Fibroblast of upper back skin (primary cell): Measurements from ENCODE around the gene AFF3.
A peak's percentile ranks its signal among the peaks of the same experiment; 100 is the strongest.

Source experiments
- DNase-seq: peaks from one replicate; pipeline ENCODE4 v3.0.0-alpha.2; 2013

AFF3 gene

DNA sequence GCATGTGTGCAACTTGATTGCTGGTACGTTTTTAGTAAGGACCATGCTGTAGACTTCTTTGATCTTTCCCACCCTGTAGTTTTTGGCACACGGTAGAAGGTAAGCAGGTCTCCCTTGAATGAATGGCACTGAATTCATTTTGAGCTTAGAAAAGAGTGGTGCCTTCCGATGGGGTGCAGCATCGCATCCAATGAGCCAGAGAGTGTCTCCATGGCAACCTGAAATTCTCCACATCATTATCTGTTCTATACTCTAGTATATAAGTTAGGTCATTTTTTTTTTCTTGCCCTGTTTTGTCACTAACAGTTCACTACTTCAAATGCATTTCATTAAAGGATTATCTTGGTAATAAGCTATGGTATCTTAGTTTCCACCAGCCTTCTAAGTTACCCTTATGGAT is 571.4 kb downstream of the AFF3 start:
- DNase-seq: no peak

GRCh38 chr2:99569386-99569785 is 573.0 kb downstream of the AFF3 start:
- DNase-seq: no peak

DNA sequence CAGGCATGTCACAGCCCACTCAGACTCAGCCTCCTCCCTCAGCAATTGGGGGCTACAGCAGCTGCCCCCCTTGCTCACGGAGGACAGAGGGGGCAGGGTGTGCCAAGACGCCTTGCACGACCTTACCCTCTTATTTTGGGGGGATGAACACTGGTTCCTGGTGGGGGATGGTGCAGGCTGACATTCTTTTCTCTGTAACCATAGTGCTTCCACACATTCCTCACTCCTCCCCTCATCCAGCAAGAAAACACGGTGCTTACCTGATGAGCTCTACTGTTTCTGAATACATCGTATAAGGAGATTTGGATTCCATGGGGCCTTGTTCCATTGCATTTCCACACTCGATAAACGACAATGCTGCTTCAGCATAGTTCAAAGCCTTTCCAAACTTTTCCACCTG is 577.2 kb downstream of the AFF3 start:
- DNase-seq: no peak

DNA sequence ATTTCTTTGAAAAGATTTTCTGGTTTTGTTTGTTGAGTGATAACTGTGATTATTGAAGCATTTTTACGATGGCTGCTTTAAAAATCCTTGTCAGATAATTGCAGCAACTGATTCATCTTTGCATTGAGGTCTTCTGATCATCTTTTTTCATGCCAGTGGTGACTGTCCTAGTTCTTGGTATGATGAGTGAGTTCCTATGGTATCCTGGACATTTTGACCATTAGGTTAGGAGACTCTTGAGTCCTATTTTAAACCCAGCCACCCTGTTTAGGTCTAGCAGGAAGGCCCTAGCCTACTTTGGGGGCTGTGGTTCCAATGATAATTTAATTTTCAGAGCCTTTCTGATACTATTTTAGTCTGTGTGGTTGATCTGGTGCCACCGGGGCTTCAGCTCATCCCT is 579.9 kb downstream of the AFF3 start:
- no peak for DNase-seq

- no peak for DNase-seq
Observed at GRCh38 chr2:99561804-99562203, 580.6 kb downstream of the AFF3 start.

DNA sequence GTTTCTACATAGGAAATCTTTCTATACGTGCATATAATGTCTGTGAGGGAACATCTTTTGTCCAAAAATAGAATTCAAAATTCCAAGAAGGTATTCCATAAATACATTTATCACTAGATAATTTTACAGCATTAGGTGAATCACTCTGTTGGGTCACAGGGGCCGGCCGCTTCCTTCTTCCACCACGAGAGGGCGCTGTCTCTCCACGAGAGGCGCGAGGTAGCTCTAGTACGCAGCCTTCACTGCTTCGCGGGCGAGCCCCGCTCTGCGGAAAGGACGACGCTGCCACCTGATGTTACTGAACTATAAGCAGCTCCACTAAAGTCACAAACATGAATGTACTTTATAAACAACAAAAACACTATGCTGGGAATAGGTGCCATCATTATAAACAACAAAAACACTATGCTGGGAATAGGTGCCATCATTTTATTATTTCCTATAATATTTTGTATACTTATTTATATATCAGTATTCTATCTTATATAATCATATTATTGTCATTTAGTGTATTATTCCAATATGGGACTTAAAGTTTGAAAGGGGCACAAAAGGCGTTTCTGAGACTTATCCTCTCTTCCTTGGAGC is 583.2 kb downstream of the AFF3 start:
- peak; percentile 68 for DNase-seq

DNA sequence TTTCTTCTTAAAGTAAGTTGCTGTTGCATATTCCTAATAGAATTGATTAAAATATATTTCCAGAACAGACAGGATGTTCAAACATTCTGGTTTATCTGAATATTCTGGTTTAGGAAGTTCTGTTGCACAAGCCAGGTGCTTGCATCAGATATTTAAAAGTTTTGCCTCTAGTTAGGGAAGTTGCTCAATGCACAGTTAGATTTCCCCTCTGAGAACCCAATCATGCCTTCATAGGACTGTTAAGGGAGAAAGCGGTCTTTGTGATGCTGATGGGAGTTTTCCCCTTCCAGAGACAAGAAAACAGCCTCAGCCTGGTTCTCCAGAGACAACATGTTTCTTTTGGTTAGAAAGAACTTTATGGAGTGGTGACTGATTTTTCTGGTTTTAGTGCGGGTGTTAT is 587.0 kb downstream of the AFF3 start:
- no peak for DNase-seq

- no peak for DNase-seq
Observed at GRCh38 chr2:99554871-99555270, 587.5 kb downstream of the AFF3 start.

DNA sequence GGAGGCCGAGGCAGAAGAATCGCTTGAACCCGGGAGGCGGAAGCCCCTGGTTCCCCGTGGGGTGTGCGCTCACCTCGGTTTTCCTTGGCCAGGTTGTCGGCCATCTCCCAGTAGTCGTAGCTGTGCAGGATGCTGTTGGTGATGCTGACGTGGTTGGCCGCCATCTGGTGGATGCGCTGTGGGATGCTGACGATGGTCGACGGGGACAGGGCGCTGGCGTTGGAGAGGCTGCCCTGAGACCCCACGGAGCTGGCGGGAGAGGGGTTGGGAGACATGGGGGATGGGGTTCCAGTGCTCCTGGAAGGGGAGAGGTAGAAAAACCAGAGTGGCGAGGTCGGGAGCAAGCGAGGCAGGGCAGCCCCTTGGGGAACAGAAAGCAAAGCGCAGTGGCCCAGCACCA is 588.2 kb downstream of the AFF3 start:
- DNase-seq: no peak

DNA sequence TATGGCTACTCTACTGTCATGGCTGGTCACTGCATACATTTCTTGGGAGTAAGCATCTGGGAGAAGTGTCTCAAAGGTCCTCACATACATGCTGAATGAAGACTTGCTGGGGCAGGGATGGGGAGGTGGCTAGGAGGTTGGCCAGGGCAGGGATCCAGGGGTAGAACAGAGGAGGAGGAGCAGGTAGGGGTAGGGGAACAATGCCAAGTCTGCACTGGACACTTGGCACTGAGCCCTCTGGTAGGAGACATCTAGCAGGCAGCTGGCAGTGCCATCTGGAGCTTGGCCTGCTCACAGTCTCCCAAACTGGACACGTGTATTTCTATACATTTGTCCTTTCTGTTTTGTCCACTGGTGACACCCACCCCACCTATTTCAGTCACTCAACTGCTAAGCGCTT is 589.9 kb downstream of the AFF3 start:
- no peak for DNase-seq

DNA sequence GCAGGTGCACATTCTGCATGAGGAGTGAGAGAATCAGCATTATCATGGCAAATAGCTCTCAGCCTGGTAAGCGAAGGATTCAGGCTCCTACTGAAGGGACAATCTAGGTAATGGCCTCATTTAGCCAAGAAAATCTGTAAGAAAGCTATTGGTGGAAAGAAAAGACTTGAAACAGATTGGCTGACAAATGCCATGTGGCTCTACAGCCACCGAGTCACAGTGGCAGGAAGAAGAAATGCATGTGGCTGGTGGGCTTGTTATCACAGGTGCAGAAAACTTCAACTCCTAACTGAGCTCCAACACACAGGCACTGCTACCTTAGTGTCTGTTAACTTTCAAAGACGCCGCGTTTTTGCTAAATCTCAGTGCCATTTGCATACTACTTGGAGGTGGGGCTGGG is 592.0 kb downstream of the AFF3 start:
- no peak for DNase-seq

- DNase-seq: no peak
Observed at GRCh38 chr2:99545604-99546003, 596.8 kb downstream of the AFF3 start.

GRCh38 chr2:99545066-99545465 is 597.3 kb downstream of the AFF3 start:
- peak; percentile 64 for DNase-seq

GRCh38 chr2:99544608-99545007 is 597.8 kb downstream of the AFF3 start:
- no peak for DNase-seq

GRCh38 chr2:99543247-99543646 is 599.1 kb downstream of the AFF3 start:
- DNase-seq: peak; percentile 49

GRCh38 chr2:99537910-99538485 is 604.4 kb downstream of the AFF3 start:
- no peak for DNase-seq

DNA sequence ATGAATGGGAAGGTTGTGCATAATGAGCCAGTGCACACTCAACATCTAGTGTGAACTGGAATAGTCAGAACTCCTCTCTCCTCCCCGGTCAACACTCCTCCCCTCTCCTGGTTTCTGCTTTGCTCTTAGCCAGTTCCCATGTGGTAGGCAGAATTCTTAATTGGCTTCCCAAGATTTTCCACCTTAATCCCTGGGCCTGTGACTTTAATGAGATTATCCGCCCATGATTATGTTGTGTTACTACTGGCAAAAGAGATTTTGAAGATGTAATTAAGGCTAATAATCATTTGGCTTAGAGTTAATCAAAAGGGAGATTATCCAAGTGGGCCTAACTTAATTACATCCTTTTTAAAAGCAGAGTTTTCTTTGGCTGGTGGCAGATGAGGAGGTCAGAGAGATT is 618.3 kb downstream of the AFF3 start:
- no peak for DNase-seq

- no peak for DNase-seq
Observed at GRCh38 chr2:99522157-99522556, 620.2 kb downstream of the AFF3 start.

- DNase-seq: peak; percentile 12
Observed at GRCh38 chr2:99520813-99521212, 621.6 kb downstream of the AFF3 start.

DNA sequence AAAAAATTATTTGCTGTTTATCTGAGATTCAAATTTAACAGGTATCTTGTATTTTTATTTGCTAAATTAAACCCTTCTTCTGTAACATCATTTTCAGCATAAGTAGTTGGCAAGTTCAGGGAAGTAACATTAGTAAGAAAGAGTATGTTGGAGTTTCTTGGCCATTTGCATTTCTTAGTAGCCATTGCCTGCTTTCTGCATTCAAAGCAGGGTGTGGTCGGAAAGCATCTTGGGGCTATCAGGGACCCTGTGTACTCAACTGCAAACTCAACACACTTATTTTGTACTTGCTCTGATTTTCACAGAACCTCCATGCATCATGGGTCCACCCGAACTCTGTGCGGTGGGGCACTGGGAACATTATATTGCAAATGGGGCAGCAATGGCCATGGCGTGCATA is 622.2 kb downstream of the AFF3 start:
- DNase-seq: no peak

DNA sequence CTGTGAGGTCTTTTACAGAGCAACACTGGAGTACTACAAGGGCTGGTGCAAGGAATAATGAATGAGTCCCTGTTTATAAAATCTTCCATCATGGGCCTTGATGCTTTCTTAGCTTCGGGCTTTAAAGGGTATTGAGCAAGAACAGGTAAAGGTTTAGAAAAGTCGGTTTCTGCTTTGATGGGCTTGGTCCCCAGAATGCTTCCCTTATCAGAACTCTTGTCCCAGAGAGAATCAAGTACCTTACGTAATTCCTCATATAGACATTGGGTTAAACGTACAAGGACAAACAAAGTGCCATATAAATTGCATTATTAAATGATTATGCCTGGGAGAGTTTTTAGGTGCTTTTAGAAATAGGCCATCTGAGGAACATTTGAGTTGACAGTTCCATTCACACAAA is 628.0 kb downstream of the AFF3 start:
- no peak for DNase-seq

GRCh38 chr2:99512181-99512591 is 630.2 kb downstream of the AFF3 start:
- DNase-seq: peak; percentile 14

DNA sequence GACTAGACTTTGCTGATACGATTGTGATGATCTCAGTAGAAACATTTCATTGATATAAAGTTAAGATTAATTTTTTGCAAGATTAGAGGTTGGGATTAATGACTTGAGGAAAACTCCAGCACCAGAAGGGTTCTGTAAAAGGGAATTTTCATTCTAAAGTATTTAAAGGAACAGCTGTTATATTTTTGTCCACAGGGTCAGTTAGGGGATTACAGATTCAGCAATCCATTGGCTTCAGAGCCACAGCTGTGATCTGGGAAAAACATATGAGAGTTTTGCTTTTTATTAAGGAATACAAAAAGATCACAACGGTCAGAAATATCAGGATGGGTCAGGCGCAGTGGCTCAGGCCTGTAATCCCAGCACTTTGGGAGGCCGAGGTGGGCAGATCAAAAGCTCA is 633.0 kb downstream of the AFF3 start:
- no peak for DNase-seq

GRCh38 chr2:99507937-99508818 is 634.2 kb downstream of the AFF3 start:
- DNase-seq: no peak
